HG03064 (cell line): ENCODE results near the gene IKZF5.

Source experiments
- ATAC-seq: cut with Tn5 transposase; IDR thresholded peaks from one replicate; pipeline ENCODE4 v1.9.1; 2021; ENCODE audit warnings: low read depth; ENCODE audit not compliant: unreplicated experiment

IKZF5 gene

GRCh38 chr10:123017421-123018165, 9.0 kb upstream of the IKZF5 start:
- ATAC-seq: no peak

- ATAC-seq: no peak
Measured at GRCh38 chr10:123016228-123016627, 7.6 kb upstream of the IKZF5 start.

- no peak for ATAC-seq
Measured at GRCh38 chr10:123014772-123015171, 6.2 kb upstream of the IKZF5 start.

GRCh38 chr10:123013456-123014419, 5.1 kb upstream of the IKZF5 start:
- no peak for ATAC-seq

- no peak for ATAC-seq
Measured at GRCh38 chr10:123011987-123012386, 3.4 kb upstream of the IKZF5 start.

- ATAC-seq: peak; percentile 30
Measured at GRCh38 chr10:123009105-123009820, 668 bp upstream of the IKZF5 start.

GRCh38 chr10:123007558-123008354, 839 bp downstream of the IKZF5 start:
- ATAC-seq: no peak

GRCh38 chr10:123004298-123004697, 4.3 kb downstream of the IKZF5 start:
- ATAC-seq: no peak

- ATAC-seq: no peak
Measured at GRCh38 chr10:123001370-123001769, 7.2 kb downstream of the IKZF5 start.

- ATAC-seq: no peak
Measured at GRCh38 chr10:123000155-123000554, 8.4 kb downstream of the IKZF5 start.

- no peak for ATAC-seq
Measured at GRCh38 chr10:122999347-122999746, 9.2 kb downstream of the IKZF5 start.

GRCh38 chr10:122998934-122999333, 9.7 kb downstream of the IKZF5 start:
- no peak for ATAC-seq

- ATAC-seq: no peak
Measured at GRCh38 chr10:122998360-122998917, 10.2 kb downstream of the IKZF5 start.

GRCh38 chr10:122997864-122998263, 10.7 kb downstream of the IKZF5 start:
- ATAC-seq: no peak

- ATAC-seq: no peak
Measured at GRCh38 chr10:122995936-122996335, 12.7 kb downstream of the IKZF5 start.

- no peak for ATAC-seq
Measured at GRCh38 chr10:122993797-122994336, 14.7 kb downstream of the IKZF5 start.

GRCh38 chr10:122992031-122992585, 16.5 kb downstream of the IKZF5 start:
- ATAC-seq: no peak

- ATAC-seq: no peak
Measured at GRCh38 chr10:122990278-122990677, 18.3 kb downstream of the IKZF5 start.

GRCh38 chr10:122988501-122988900, 20.1 kb downstream of the IKZF5 start:
- ATAC-seq: no peak
